ENCODE results near the gene CCDC88C.
"Not testable (repeated sequence)": the region's sequence is repeated elsewhere in the genome, so short reads cannot be mapped to it uniquely, and the experiment has no call there.

Gene CCDC88C, protein sequence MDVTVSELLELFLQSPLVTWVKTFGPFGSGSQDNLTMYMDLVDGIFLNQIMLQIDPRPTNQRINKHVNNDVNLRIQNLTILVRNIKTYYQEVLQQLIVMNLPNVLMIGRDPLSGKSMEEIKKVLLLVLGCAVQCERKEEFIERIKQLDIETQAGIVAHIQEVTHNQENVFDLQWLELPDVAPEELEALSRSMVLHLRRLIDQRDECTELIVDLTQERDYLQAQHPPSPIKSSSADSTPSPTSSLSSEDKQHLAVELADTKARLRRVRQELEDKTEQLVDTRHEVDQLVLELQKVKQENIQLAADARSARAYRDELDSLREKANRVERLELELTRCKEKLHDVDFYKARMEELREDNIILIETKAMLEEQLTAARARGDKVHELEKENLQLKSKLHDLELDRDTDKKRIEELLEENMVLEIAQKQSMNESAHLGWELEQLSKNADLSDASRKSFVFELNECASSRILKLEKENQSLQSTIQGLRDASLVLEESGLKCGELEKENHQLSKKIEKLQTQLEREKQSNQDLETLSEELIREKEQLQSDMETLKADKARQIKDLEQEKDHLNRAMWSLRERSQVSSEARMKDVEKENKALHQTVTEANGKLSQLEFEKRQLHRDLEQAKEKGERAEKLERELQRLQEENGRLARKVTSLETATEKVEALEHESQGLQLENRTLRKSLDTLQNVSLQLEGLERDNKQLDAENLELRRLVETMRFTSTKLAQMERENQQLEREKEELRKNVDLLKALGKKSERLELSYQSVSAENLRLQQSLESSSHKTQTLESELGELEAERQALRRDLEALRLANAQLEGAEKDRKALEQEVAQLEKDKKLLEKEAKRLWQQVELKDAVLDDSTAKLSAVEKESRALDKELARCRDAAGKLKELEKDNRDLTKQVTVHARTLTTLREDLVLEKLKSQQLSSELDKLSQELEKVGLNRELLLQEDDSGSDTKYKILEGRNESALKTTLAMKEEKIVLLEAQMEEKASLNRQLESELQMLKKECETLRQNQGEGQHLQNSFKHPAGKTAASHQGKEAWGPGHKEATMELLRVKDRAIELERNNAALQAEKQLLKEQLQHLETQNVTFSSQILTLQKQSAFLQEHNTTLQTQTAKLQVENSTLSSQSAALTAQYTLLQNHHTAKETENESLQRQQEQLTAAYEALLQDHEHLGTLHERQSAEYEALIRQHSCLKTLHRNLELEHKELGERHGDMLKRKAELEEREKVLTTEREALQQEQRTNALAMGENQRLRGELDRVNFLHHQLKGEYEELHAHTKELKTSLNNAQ (N-terminal part only)

DNA sequence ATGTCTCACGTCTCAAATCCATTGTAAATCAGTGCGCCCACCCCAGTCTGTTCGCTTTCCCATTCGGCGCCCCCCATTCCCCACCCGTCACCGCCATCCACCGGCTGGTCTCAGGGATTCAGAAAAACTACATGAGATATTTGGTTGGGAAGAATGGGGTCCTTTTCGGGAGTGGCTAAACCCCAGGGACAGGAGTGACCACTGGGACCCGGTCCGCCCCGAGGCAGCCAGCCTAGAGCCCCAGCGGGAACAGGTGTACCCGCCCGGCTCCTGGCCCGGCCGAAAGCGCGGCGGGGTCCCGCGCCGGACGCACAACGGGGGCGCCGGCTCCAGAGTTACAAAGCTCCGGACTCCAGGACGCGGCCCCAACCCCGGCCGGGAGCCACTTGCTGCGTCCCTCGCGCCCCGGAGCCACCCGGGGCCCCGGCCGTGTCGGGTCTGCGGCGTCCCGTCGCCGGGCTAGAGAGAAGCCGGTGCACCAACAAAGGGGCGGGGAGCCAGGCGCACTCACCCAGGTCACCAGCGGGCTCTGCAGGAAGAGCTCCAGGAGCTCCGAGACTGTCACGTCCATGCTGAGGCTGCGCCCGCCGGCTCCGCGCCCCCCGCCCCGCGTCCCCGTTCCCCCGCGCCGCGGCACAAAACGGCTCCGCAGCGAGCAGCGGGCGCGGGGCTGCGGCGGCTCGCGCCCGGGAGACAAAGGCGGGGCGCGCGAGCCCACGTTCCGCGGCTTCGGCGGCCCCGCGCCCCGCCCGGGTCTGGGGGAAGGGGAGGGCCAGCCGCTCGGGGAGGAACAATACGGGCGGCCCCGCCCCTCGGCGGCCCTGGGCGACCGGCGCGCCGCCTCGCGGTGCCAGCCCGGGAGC is at the start of gene CCDC88C:
Gene CCDC88C (minus strand): TSS at position 701 of the 863 bp plus-strand sequence. CDS start 130 bp downstream, at position 571.
- DNase-seq (ENCODE audit: extremely low read depth in 1 of 2, low read depth in 1 of 2): peak; percentile 56 to 58

DNA sequence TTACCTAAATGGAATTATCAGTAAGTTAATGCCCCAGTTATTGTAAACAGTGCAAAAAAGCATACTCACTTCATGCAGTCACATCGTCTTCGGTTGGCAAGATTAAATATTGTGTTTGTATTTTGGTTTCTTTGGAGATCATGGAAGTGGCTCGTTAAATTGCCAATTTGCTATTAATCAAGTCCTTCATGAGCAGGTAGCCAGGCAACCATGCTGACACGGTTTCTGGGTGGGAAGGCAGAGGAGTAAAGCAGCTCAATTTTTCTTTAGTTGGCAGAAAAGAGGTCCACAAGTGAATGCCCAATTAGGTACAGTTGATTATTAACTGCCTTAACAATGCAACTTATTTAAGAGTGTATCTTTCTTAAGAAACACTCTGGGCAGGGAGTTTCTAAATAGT is 48.6 kb upstream of the CCDC88C start:
- DNase-seq (ENCODE audit: extremely low read depth in 1 of 2, low read depth in 1 of 2): no peak

DNA sequence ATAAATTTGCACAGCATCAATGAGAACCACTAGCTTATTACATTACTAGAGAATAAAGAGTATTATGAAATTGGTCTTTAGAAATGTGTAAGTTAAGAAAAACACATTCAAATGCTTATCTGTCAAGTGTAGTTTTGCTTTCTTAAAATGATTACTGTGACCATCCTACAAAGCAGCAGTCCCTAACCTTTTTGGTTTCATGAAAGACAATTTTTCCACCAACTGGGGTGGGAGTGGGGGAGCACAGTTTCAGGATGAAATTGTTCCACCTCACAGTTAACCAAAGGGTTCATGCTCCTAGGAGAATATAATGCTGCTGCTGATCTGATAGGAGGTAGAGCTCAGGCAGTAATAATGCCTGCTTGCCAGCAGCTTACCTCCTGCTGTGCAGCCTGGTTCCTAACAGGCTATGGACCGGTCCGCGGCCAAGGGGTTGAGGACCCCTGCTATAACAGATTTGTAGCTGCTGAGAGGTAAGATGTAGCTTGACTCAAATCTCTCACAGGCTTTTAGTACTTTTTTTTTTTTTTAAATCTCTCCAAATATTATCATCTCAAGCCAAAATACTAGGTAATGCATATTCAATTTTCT is 47.1 kb upstream of the CCDC88C start:
- DNase-seq (ENCODE audit: extremely low read depth in 1 of 2, low read depth in 1 of 2): no peak

DNA sequence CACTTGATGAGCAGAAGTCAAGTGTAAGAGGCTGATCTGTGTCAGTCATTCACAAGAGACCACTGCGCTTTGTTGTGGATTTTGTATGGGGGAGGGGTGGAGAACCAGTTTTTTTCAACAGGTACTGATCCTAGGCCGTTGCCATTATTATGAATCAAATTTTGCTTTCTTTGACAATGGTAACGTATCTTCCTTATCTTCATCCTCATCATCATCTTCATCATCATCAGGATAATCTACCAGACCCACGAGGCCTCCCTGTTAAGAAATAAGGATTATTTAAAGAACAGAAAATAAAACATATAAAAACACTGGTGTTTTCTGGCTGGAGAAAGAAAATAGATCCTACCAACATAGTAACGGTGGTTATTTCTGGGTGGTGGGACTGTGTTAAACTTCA is 41.0 kb upstream of the CCDC88C start:
- no peak for DNase-seq (ENCODE audit: extremely low read depth in 1 of 2, low read depth in 1 of 2)

DNA sequence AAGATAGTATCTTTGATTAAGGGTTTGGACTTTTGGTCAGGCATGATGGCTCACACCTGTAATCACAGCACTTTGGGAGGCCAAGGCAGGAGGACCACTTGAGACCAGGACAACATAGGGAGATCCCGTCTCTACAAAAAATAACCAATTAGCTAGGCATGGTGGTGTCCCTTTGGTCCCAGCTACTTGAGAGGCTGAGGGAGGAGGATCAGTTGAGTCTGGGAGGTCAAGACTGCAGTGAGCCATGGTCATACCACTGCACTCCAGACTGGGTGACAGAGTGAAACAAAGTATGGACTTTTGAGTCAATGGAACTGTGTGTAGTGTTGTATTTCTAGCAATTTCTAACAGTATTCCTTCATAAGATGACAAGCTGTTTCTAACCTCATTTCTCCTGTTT is 38.7 kb upstream of the CCDC88C start:
- DNase-seq (ENCODE audit: extremely low read depth in 1 of 2, low read depth in 1 of 2): no peak

DNA sequence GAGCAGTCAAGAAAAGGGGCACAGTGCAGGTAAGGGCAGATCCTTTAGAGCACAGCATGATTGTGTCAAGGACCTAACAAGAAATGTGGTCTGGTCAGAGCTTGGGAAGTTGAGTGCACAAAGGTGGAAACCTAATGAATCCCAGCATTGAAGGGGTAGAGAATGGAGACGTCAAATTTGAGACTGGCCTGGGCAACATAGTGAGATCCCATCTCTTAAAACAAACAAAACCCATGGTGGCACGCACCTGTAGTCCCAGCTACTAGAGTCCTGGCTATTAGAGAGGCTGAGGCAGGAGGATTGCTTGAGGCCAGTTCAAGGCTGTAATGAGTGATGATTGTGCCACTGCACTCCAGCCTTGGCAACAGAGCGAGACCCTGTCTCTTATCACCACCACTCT is 37.0 kb upstream of the CCDC88C start:
- no peak for DNase-seq (ENCODE audit: extremely low read depth in 1 of 2, low read depth in 1 of 2)

DNA sequence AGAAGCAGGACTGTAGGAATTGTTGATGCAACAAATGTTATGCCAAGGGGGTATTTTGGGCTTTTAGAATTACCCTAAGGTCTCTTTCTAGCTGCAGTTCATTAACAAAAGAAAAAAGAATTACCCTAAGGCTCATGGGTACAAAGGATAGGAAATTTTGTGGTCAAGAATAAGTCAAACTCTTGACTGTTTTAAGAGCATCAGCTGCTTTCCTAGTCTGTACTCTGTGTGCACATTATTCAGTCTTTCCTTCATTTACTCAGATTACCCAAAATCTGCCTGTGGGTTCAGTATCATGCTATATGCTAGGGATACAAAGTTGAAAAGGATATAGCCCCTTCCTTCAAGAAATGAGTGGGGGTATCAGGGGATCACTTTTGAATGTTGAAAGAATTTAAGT is 36.5 kb upstream of the CCDC88C start:
- DNase-seq (ENCODE audit: extremely low read depth in 1 of 2, low read depth in 1 of 2): no peak

DNA sequence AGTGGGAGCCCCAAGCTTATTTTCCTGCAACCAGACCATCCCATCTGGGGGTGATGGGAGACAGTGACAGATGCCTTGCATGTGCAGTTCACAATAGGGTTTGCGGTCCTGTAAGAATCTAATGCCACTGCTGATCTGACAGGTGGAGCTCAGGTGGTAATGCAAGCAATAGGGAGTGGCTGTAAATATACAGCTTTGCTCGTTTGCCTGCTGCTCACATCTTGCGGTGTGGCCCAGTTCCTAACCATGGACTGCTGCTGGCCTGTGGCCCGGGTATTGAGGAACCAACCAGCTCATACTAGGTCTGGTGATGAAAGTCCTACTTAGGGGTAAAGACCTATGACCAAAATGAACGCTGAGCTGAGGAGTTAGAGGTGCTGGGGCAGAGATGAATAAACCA is 36.1 kb upstream of the CCDC88C start:
- no peak for DNase-seq (ENCODE audit: extremely low read depth in 1 of 2, low read depth in 1 of 2)

DNA sequence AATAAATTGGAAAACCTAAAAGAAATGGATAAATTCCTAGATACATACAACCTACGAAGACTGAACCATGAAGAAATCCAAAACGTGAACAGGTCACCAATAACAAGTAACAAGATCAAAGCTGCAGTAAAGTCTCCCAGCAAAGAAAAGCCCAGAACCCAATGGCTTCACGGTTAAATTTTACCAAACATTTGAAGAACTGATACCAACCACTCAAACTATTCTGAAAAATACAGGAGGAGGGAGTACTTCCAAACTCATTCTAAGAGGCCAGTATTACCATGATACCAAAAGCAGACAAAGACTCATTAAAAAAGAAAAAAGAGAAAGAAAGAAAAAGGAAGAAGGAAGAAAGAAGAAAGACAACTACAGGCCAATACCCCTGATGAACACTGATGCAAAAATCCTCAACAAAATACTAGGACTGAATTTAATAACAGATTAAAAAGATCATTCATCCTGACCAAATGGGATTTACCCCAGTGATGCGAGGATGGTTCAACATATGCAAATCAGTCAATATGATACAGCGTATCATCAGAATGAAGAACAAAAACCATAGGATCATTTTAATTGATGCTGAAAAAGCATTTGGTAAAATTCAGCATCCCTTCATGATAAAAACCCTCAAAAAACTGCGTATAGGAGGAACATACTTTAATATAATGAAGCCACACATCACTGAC is 26.9 kb upstream of the CCDC88C start:
- no peak for DNase-seq (ENCODE audit: extremely low read depth in 1 of 2, low read depth in 1 of 2)

DNA sequence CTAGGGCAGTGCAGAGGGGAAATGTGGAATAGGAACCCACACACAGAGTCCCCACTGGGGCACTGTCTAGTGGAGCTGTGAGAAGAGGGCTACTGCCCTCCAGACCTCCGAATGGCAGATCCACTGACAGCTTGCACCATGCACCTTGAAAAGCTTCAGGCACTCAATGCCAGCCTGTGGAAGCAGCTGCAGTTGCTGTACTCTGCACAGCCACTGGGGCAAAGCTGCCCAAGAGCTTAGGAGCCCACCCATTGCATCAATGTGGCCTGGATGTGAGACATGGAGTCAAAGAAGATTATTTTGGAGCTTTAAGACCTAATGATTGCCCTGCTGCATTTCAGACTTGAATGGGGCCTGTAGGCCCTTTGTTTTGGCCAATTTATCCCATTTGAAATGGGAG is 21.7 kb upstream of the CCDC88C start:
- no peak for DNase-seq (ENCODE audit: extremely low read depth in 1 of 2, low read depth in 1 of 2)

DNA sequence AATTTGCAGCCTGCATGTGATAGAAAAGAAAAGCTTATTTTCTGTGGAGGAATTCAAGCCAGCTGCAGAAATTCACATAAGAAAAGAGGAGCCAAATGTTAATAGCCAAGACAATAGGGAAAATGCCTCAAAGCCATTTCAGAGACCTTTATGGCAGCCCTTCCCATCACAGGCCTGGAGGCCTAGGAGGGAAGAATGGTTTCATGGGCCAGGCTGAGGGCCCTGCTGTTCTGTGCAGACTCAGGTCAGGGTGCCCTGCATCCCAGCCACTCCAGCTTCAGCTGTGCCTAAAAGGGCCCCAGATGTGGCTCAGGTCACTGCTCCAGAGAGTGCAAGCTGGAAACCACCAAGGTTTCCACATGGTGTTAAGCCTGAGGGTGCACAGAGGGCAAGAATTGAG is 21.2 kb upstream of the CCDC88C start:
- no peak for DNase-seq (ENCODE audit: extremely low read depth in 1 of 2, low read depth in 1 of 2)

DNA sequence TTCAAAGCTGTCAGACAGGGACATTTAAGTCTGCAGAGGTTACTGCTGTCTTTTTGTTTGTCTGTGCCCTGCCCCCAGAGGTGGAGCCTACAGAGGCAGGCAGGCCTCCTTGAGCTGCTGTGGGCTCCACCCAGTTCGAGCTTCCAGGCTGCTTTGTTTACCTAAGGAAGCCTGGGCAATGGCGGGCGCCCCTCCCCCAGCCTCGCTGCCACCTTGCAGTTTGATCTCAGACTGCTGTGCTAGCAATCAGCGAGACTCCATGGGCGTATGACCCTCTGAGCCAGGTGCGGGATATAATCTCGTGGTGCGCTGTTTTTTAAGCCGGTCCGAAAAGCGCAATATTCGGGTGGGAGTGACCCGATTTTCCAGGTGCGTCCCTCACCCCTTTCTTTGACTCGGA is 18.6 kb upstream of the CCDC88C start:
- not testable (repeated sequence) for DNase-seq (ENCODE audit: extremely low read depth in 1 of 2, low read depth in 1 of 2)

DNA sequence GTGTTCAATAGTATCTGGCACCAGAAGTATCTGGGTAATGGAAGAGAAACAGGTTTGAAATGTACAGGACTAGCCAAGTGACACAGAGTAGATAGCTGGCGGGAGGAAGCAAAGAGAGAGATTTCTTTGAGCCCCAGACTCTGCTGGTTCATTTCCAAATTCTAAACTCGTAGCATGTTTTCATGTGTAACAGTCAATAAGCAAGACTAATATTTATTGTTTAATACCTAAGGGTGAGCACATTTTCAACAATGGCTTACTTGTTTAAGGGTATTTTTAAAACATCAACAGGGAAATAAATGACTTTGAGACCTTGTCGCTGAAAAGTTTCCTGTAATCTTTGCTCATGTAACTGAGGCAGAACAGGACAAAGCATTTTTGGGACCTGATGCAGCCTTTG is 11.8 kb upstream of the CCDC88C start:
- no peak for DNase-seq (ENCODE audit: extremely low read depth in 1 of 2, low read depth in 1 of 2)

DNA sequence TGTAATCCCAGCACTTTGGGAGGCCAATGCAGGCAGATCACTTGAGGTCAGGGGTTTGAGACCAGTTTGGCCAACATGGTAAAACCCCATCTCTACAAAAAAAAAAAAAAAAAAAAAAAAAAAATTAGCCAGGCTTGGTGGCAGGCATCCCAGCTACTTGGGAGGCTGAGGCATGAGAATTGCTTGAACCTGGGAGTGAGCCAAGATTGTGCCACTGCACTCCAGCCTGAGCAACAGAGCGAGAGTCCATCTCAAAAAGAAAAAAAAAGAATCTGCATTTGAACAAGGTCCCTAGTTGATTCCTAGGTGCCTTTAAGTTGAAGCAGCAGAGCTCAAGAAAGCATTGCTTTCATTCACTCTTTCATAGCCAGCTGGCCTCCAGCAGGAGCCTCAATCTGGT is 11.3 kb upstream of the CCDC88C start:
- DNase-seq (ENCODE audit: extremely low read depth in 1 of 2, low read depth in 1 of 2): not testable (repeated sequence)

DNA sequence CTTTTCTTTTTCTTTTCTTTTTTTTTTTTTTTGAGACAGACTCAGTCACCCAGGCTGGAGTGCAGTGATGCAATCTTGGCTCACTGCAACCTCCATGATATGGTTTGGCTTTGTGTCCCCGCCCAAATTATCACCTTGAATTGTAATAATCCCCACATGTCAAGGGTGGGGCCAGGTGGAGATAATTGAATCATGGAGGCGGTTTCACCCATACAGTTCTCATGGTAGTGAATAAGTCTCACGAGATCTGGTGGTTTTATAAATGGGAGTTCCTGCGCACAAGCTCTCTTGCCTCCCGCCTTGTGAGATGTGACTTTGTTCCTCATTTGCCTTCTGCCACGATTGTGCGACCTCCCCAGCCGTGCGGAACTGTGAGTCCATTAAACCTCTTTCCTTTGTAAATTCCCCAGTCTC is 7.9 kb upstream of the CCDC88C start:
- DNase-seq (ENCODE audit: extremely low read depth in 1 of 2, low read depth in 1 of 2): not testable (repeated sequence)

DNA sequence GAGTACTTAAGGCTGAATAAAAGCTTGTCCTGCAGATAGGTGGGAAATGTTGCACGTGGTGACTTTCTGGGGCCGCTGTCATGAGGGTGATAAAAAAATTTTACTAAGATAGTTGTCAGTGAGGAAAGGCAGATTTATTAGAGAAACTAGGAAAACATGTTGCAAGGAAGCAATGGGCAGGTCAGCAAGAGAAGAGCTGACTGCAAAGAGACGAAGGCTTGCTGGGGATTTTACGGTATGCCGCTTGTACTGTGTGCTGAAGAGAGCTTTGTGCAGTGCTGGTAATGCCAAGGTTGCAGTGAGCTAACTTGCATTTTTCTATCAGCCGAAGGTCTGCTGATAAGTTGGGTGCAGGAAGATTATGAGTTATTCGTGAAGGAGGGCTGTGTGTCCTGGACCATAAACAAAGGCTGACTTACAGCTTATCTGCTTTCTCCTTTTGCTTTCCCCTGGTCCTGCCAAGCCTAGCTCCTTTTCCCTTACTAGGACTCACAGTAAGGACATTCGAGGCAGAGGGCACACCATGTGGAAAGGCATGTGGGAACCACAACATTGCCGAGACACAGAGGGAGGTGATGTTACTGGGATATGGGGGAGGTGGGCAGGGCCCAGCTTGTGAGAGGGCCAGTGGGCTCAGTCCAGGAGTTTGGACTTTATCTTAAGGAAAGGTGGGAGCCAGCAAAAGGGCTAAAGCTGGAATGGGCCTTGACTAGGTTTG is 7.4 kb upstream of the CCDC88C start:
- DNase-seq (ENCODE audit: extremely low read depth in 1 of 2, low read depth in 1 of 2): no peak

DNA sequence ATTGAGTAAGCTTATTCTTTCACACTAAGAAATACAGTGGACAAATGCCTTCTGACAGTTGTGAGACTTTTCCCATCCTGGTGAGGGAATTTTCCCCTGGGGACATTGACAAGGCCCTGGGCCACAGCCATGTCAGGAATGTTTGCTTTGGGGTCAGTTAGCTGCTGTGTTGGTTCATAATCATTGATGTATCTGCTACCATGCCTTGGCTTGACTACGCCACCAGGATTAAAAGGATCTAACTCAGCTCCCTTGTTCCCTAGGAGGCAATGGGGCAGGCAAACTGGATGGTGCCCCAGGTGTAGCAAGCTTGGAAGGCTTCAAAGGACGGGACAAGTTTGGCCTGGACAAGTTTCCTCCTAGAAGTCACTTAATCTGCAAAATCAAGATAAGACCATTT is 3.1 kb upstream of the CCDC88C start:
- no peak for DNase-seq (ENCODE audit: extremely low read depth in 1 of 2, low read depth in 1 of 2)

DNA sequence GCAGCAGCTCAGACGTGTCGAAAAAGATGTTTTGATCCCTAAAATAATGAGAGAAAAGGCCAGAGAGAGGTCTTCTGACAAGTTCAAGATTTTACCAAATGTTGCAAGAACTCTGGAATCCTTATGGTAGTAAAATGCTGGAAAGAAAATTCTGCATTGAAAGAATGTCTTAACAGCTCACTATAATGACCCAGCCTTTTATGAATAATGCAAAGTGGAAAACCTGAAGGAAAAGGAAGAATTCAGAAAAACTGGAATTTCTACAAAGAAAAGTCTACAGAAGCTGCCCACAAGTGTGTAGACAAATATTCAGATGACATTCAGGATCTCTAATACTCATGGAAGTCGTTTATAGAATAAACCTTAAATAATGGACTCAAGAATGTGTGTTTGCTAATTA is 1.8 kb upstream of the CCDC88C start:
- DNase-seq (ENCODE audit: extremely low read depth in 1 of 2, low read depth in 1 of 2): no peak

DNA sequence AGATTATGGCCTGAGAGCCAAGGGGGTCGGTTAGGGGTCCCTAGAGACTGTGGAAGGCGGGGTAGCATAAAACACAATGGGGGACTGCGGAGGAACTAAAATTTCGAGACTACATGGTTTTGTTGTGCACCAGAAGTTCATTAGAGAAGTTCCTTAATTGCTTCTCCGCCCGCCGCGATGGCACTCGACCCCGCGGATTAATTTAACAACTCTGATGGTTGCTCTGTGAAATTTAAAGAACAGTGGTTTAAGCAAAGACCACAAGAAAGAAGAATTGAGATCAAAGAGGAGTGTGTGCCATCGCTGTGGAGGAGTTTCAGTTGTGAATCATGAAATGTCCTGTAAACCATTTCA is 1.4 kb upstream of the CCDC88C start:
- DNase-seq (ENCODE audit: extremely low read depth in 1 of 2, low read depth in 1 of 2): peak in 1 of 2 donors; percentile 43

All from stimulated activated CD8-positive, alpha-beta memory T cell treated with anti-CD3 and anti-CD28 coated beads, Interleukin-7, amount 100 ng/mL, for 48 hours (primary cell).